Endometrial microvascular endothelial cells (primary cell): ENCODE results near the gene MED13L. TPM values are rescaled to one million over a fixed set of nuclear protein-coding genes. Genes with fewer than 3 reads are reported as not detected.

Experiments
- in situ Hi-C: cut with HindIII; loops from 2 replicates; pipeline ENCODE4 v1.10.0; 2017; ENCODE audit warnings: low sequenced_read_pairs, low pct_unique_long_range_greater_than_20kb; ENCODE audit errors: inconsistent ontology term
- total RNA-seq: library from RNA; depleted of rRNA; stranded (reverse); fragments of >200 nt; gene quantifications from one replicate; pipeline ENCODE4 v1.2.3, GENCODE V29; 2015; ENCODE audit errors: inconsistent ontology term

MED13L gene
- 43.1 TPM for total RNA-seq

- in situ Hi-C loops = no loop called here
These were observed at the start of gene MED13L for GRCh38 chr12:116277467-116278278. Gene MED13L (minus strand): TSS chr12:116277693. CDS start chr12:116277131, 562 bp downstream.

GRCh38 chr12:116325336-116325664 is 47.8 kb upstream of the MED13L start:
- in situ Hi-C loops = no loop called here

GRCh38 chr12:116324654-116325335 is 47.3 kb upstream of the MED13L start:
- in situ Hi-C loops = no loop called here

- in situ Hi-C loops = no loop called here
These were observed 46.2 kb upstream of the MED13L start for GRCh38 chr12:116323406-116324386.

GRCh38 chr12:116321913-116322312 is 44.4 kb upstream of the MED13L start:
- in situ Hi-C loops = no loop called here

GRCh38 chr12:116320791-116321217 is 43.3 kb upstream of the MED13L start:
- in situ Hi-C loops = no loop called here

- in situ Hi-C loops = no loop called here
These were observed 42.6 kb upstream of the MED13L start for GRCh38 chr12:116319898-116320621.

GRCh38 chr12:116319233-116319897 is 41.9 kb upstream of the MED13L start:
- in situ Hi-C loops = no loop called here

GRCh38 chr12:116318576-116319232 is 41.2 kb upstream of the MED13L start:
- in situ Hi-C loops = no loop called here

DNA sequence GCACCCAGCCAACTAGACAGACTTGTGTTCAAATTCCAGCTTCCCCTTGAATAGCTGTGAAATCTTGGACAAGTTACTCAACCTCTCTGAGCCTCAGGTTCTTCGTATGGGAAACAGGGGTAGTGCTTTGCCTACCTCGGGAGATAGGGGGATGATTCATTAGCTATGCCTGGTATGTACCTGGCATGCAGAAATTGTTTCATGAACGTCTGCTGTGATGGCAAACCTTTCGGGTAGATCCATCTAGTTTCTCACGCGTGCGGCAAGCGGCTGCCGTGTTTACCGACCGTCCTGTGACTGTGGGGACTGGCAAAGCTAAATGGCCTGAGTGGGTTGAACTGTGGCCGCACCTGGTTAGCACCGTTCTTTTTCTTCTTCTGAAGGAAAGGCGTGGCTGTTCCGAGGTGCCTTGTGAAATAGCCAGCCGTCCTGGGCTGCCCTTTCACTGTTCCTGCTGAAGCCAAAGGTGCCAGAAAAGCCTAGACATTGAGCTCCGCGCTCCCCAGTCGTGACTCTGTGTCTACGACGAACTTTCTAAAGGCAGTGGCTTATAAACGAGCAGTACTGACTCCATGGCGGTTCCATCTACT is 40.6 kb upstream of the MED13L start:
- in situ Hi-C loops = no loop called here

- in situ Hi-C loops = no loop called here
These were observed 39.6 kb upstream of the MED13L start for GRCh38 chr12:116317139-116317538.

DNA sequence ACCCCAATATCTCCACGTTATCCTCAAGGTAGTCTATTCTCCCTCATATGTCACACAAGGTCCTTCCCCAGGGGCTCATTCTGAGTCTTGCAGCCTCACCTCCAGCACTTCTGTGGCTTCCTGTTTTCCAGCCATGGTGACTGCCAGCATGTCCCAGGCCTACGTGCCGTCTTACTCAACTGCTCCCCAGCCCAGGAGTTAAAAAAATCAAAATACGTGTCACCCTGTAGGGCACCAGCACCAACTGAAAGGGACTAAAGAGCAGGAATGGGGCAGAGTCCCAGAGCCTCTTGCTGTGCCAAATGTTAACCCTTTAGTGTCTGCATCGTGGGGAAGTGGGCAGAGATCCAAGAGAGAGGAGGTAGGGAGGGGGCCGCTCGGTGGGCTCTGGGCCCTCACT is 37.0 kb upstream of the MED13L start:
- in situ Hi-C loops = no loop called here

GRCh38 chr12:116313194-116313927 is 35.9 kb upstream of the MED13L start:
- in situ Hi-C loops = no loop called here

GRCh38 chr12:116310082-116310481 is 32.6 kb upstream of the MED13L start:
- in situ Hi-C loops = no loop called here

- in situ Hi-C loops = no loop called here
These were observed 31.9 kb upstream of the MED13L start for GRCh38 chr12:116309343-116309742.

GRCh38 chr12:116308647-116309046 is 31.2 kb upstream of the MED13L start:
- in situ Hi-C loops = no loop called here

- in situ Hi-C loops = no loop called here
These were observed 29.5 kb upstream of the MED13L start for GRCh38 chr12:116306968-116307367.
